NCI-H187 (cell line): ENCODE measurements around the gene KIFC3.
A peak's percentile ranks its signal among the peaks of the same experiment; 100 is the strongest.

Source experiments
- DNase-seq, 2 experiments: peaks; one replicate each; lab custom pipeline; 2025; lab: John Stamatoyannopoulos, UW

KIFC3 gene

GRCh38 chr16:57765160-57765728 is 37.0 kb downstream of the KIFC3 start:
- DNase-seq: no peak

GRCh38 chr16:57764341-57765159 is 37.7 kb downstream of the KIFC3 start:
- DNase-seq: no peak

GRCh38 chr16:57764006-57764340 is 38.3 kb downstream of the KIFC3 start:
- DNase-seq: no peak

GRCh38 chr16:57763285-57764005 is 38.8 kb downstream of the KIFC3 start:
- DNase-seq: no peak

GRCh38 chr16:57762365-57763040 is 39.8 kb downstream of the KIFC3 start:
- DNase-seq: no peak

- no peak for DNase-seq
Measured at GRCh38 chr16:57761957-57762356, 40.3 kb downstream of the KIFC3 start.

GRCh38 chr16:57761301-57761700 is 41.0 kb downstream of the KIFC3 start:
- DNase-seq: no peak

GRCh38 chr16:57760357-57761160 is 41.7 kb downstream of the KIFC3 start:
- DNase-seq: no peak

GRCh38 chr16:57759541-57760356 is 42.5 kb downstream of the KIFC3 start:
- no peak for DNase-seq

GRCh38 chr16:57759131-57759530 is 43.2 kb downstream of the KIFC3 start:
- DNase-seq: no peak

- DNase-seq: no peak
Measured at GRCh38 chr16:57758331-57759117, 43.8 kb downstream of the KIFC3 start.

- DNase-seq: no peak
Measured at GRCh38 chr16:57757883-57758282, 44.4 kb downstream of the KIFC3 start.

GRCh38 chr16:57757326-57757786 is 44.9 kb downstream of the KIFC3 start:
- peak in 1 of 2 experiments; percentile 30 for DNase-seq

- DNase-seq: no peak
Measured at GRCh38 chr16:57756424-57757325, 45.6 kb downstream of the KIFC3 start.

GRCh38 chr16:57755726-57756423 is 46.4 kb downstream of the KIFC3 start:
- DNase-seq: no peak

- no peak for DNase-seq
Measured at GRCh38 chr16:57755061-57755684, 47.1 kb downstream of the KIFC3 start.

GRCh38 chr16:57754354-57755060 is 47.8 kb downstream of the KIFC3 start:
- DNase-seq: no peak
